Transverse colon (tissue), 4 donors: ENCODE results near the gene DCST1.

Source experiments
- CTCF ChIP-seq, 5 experiments: fragments of 200-600 bp in 3 of 5; fragments of 450-650 bp in 2 of 5; sonication (generic) in 3 of 5; IDR thresholded peaks; 1 replicate in 2 of 5; 2 replicates in 3 of 5; pipeline ENCODE4 v1.5.1; 2016 to 2017; ENCODE audit warnings: antibody characterized with exemption in 5 of 5, inconsistent platforms in 3 of 5, mild to moderate bottlenecking in 2 of 5, moderate library complexity in 1 of 5
- POLR2AphosphoS5 ChIP-seq, 3 donors: sonication (generic); formaldehyde crosslinking; IDR thresholded peaks; one replicate each; pipeline ENCODE4 v1.6.1; 2016; ENCODE audit warnings: antibody characterized with exemption in 3 of 3

GRCh38 chr1:155040358-155041093 is 6.9 kb downstream of the DCST1 start:
- TF ChIP-seq CTCF (IDR thresholded peaks at IDR 0.05) (no peak), POLR2AphosphoS5 (IDR thresholded peaks at IDR 0.05) (no peak)
